Embryonic facial prominence (tissue), 1 donor: Measurements from ENCODE around the gene PMPCA.

Experiments
- DNase-seq: peaks from one replicate; pipeline ENCODE4 v3.0.0-alpha.2; 2016; ENCODE audit errors: extremely low spot score

Gene PMPCA

DNA sequence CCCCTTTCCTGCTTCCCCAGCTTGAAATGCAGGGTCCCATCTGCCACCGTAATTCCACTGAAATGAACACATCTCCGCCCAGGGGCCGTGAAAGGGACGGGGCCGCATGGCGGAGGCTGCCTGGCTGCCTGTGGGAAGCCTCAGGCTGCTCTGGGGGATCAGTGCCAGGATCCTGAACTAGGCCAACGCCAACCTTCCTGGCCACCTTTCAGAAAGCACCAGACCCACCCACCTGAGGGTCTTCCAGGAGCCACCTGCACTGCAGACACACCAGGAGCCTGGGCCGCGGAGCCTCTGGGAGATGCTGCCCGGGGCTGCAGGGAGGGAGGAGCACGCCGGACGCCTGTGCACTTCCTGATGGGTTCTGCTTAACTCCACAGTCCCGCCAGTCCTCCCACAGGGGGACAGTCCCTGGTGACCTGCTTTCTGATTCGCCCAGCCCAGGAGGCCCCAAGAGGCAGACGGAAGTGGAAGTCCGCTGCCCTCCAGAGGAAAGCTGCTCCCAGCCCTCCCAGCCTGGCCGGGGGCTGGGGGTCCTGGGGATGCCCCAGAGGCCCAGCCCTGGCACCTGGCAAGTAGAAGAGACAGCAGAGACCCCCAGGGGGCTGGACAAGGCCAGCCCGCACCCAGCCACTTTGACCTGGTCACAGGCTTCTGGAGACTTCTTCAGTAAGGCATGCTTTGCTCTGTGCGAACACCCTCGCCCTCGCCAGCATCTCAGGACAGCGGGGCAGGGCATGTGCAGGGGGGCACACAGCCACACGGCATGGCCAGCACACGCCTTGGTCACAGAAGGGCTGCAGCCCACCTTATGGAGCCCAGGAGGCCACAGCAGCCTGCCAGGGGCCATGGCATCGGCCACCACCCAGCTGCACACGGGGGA lies 36.9 kb upstream of the PMPCA start, which contains the start of gene CARD9:
Gene CARD9 (minus strand): TSS at position 370 of the 883 bp plus-strand sequence. CDS start 1,591 bp downstream, outside the sequence.
- DNase-seq, result no peak

DNA sequence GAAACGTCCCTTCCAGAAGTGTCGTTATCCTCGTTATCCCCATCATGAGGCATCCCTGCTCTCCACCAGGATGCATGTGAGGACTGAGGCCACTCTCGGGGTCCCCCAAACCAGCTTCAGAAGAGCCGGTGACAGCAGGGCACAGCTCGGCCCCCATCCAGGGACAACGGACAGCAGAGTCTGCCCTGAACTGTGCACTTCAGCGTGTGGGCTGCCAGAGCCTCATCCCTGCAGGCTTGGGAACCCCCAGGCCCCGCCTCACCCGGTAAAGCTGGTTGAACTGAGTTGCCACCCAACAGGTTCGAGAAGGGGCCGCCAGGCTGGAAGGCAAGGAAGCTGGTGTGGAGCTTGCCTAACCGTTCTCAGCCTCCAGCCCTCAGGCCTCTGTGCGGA lies 36.3 kb upstream of the PMPCA start:
- DNase-seq, result no peak

DNA sequence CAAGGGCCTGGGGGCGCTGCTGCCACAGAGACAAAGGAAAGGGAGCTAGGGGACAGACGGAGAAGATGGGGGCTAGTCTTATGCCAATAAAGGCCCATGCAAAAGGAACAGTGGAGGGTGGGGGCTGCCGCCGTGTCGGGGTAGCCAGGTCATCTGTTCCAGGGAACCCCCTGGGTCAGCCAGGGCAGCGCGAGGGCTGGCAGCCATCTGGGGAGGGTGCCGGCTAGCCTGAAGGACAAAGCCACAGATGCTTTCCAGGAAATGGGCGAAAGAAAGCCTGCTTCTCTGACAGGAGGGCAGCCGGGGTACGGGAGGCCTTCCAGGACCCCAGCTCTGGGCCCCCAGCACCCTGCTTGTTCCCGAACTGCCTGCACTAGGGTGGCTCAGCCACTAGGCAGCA lies 35.4 kb upstream of the PMPCA start:
- DNase-seq, result no peak

DNA sequence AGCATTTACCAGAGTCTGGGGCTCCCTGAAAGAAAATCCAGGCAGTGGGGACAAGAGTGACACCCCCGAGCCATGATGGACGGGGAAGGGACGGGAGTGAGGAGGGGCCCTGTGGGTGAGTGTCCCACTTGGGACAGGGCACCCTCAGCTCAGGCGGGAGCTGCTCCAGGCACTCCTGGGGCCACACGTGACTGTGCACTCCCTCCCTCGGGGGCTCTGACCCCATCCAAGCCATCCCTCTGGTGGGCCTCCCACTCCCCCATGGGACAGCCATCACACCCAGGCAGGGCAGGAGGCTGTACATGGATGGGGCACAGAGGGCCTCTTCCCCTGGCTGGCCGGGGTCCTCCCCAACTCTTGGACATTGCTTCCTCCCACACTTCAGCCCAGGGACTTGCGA lies 34.0 kb upstream of the PMPCA start:
- DNase-seq, result no peak

DNA sequence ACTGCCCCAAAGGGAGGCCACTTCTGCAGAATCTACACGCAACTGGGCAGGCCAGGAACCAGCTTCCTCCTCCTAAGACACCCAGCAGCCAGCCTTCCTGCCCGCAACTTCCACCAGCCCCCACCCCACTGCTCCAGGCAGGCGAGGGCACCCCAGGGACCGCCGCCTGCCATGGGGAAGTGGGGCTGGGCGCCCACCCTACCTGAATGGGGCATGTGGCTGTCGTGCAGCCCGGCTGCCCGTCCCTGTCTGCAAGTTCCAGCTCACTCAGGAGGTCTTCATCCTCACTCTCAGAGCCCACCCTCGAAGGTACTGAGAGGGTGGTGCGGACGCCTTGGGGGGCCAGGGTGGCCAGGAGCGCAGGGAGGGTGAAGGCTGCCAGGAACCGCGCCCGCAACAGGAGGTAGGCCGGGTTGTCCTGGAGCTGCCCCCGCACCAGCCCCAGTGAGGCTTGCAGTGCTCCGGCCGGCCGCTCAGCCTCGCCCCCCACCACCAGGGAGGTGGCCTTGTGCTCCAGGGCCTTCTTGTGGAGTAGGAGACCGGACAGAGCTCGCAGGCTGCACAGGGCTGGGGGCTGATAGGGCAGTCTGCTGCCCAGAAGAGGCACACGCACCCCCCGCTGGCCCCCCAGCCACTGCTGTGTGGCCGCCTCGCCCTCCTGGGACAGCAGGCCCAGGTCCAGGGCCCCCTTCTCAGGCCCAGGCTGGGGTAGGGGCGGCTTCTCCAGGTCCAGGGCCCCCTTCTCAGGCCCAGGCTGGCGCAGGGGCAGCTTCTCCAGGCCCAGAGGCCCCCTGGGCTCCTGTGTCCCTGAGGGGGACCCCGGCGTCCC lies 32.9 kb upstream of the PMPCA start:
- no peak for DNase-seq

DNA sequence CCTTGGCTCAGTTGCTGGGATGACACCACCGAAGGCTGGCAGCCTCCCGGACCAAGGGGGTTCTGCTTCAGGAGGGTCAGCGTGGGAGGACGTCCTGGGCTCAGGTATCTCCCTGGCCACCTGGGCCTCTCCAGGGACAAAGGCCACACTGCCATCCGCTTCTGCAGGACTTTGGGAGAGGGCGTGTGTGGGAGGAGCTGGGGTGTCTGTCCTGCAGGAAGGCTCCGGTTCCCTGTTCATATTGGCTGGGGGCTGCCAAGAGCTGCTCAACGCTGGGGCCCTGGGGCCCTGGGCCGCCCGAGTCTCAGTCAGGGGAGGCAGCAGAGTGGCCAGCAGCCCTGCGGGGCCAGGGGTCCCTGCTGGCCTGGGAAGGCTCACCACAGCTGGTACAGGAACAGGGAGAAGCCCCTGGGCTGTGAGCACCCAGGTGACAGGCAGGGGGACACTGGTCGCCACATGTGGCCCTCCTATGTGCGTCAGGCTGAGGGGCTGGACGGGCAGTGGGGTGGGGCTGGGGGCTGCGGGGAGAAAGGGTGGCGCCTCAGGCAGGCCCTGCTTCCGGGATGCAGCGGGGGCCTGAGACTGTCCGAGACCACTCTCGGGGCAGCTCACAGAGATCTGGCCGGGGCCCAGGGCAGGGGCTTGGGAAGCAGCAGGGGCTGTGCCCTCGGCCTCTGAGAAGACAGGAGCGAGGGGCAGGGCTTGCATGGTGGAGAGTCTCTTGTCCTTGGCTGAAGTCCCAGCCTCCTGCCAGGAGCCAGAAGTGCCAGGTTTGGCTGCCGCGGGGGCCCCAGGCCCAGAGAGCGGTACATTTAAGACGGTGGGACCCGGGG lies 32.1 kb upstream of the PMPCA start:
- DNase-seq, result no peak

DNA sequence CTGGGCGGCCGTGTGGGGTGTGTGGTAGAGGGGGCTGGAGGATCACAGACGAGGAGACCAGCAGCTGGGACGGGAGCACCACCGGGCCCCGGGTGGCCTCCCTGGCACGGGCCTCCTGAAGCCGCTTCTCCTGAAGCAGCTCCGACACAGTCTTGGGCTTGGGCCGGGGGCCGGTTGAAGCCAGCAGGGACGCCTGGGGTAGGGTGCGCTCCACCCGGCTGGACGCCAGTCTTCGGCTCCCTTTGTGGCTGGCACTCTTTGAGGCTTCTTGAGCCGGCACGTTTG lies 31.5 kb upstream of the PMPCA start:
- DNase-seq, result no peak

DNA sequence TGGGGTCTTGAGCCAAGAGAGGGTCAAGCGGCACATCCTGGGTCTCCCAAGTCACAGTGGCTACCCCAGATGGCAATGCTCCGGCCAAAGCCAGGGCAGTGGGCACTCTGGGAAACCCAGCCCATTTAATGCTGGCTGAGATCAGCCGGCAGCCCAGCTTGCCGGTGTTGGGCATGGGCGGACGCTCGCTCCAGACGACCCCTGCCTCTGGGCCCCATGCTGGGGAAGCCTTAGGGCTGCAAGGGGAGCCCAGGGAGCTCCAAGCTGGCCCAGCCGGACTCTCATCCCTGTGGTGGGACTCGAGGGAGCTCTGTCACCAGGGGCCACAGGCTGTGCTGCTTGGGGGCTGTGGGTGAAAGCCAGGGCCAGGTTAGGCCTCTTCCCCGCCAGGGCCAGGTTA lies 31.1 kb upstream of the PMPCA start:
- DNase-seq, result no peak

DNA sequence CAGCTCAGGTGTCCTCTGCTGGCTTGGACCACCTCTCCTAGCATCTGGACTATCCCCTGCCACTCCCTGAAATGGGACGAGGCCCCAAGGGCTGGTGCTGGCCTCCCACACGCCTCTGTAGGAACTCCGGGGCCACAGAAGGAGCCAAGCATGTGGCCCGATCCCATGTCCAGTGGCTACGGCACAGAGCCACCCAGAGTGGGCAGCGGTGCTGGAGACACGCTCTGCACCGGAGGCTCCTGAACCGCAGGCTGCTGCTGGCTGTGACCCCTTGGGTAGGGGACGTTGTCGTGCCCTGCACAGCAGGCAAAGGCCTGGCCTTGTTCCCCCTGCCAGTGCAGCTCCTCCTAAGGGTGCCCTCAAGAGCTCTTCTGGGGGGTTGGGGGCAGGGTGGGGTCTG lies 30.6 kb upstream of the PMPCA start:
- no peak for DNase-seq

DNA sequence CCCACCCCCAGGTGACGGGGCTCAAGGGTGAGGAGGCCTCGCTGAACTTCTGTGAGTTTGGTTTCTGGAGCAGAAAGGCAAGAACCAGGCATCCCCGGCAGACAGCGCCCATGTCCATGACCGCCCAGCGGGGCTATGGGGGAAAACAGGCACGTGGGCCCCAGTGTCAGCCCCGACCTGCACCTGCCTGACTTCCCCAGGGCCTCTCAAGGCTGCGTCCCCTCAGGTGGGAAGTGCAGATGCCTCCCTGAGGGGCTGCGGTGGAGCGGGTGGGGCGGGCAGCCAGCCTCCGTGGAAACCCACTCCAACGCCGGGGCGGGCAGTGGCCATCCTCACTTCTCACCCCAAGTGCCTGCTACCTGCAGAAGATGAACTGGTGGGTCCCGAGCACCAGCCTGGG lies 30.1 kb upstream of the PMPCA start:
- DNase-seq, result no peak

DNA sequence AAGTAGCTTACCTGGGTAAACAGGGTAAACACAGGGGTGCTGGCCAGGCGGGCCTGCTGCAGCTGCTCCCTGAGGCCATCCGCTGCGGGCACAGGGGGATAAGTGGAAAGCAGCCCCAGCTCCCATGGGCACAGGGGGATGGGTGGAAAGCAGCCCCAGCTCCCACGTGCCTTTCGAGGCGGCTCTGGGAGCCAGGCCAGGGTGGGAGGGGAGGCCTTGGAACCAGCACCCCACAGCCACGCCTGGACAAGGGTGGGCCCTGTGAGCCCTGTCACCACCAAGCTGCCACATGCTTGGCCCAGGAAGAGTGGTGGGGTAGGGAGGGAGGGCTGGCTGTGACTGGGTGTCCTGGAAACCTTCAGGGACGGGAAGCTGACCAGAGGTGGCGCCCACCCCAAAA lies 29.1 kb upstream of the PMPCA start:
- DNase-seq, result no peak

DNA sequence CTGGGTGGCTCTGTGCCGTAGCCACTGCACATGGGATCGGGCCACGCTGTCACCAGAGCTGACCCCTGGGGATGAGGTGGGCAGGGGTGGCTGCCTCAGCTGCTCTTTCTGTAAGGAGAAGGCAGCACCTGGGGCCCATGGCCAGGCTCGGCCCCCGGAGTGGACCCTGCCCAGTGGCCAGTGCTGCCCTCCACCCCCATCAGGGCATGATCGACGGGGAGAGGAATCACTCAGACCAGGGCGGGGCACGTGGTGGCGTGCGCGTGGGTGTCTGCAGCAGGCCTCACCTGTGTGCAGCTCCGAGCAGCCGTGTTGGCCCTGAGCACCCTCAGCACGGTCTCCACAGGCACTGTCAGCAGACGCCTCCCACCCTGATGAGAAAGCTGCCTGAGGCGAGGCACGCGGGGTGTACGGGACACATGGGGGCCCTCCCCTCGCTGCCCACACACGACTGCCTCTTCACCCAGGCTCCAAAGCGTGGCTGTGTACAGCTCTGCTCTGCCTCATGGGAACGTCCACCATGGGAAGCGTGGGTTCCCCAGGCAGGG lies 28.4 kb upstream of the PMPCA start:
- DNase-seq, result no peak

DNA sequence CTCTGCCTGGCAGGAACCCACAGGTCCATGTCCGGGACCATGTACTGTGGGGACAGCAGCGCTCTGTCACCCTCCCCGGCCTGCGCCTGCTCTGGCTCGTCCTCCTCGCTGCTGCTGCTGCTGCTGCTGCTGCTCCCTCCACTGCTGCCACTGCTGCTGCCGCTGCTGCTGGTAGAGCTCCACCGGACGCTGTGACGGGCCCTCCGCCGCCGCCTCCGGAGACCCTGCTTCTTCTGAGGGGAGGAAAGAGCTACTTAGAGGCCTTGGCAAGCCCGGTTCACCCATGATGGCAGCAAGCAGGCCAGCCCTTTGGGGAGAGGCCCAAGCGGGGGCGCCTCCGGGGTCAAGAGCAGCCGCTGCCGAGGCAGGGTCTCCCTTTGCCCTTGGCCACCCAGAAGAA lies 27.0 kb upstream of the PMPCA start:
- no peak for DNase-seq

DNA sequence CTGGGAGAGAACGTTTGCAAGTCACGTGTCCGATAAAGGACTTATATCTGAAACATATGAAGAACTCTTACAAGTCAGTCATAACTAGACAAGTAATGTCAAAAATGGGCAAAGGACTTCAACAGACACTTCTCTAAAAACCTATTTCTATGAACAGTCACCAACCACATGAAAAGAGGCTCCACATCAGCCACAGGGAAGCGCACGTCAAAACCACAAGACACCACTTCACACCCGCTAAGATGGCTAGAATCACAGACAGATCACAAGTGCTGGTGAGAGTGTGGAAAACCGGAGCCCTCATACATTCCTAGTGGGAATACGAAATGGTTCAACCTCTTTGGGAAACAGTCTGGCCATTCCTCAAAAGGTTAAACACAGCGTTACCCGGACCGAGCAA lies 25.4 kb upstream of the PMPCA start:
- no peak for DNase-seq

DNA sequence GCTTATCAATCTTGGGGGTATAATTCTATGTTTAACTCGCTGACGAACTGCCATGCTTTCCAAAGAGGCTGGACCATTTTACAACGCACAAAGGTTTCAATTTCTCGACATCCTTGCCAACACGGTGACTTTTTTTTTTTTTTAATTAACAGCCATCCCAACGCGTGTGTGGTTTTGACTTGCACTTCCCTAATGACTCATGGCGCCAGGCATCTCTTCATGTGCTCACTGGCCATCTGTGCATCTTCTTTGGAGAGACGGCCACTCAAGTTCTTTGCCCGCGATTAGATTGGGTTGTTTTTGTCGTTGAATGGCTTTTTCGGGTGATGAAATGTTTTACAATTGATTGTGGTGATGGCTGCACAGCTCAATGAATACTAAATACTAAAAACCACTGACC lies 24.4 kb upstream of the PMPCA start:
- no peak for DNase-seq

DNA sequence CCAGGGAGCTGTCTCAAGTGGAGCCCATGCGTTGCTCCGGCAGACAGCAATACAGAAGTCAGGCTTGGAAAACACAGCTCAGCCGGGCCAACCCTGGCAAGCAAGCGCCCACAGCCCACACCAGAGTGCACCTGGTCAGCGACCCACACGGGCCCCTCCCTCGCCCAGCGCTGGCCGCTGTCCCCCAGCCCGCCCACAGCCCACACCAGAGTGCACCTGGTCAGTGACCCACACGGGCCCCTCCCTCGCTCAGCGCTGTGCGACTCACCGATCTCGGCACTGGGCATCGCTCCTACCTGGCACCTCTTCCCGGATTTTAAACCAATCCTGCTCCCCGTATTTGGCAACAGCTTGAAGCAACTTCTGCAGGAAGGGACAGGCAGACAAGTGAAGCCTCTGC lies 23.2 kb upstream of the PMPCA start:
- DNase-seq, result no peak

DNA sequence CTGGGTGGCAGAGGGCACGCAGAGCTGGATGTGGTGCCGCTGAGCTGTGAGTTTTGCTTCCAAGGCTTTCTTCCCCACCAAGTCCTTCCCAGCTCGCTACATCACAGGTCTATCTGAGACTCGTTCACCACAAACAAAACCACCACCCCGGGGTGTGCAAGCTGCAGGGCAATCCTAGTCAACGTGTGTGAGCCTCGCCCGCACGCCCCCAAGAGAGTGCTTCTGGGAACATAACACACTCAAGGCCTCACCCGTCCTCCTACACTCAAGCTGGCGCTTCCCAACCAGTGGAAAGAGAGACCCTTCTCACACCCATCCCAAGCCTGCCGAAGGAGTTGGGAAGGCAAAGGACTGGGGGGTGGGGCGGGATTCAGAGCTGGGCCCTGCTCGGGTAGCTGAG lies 21.1 kb upstream of the PMPCA start:
- DNase-seq, result no peak

DNA sequence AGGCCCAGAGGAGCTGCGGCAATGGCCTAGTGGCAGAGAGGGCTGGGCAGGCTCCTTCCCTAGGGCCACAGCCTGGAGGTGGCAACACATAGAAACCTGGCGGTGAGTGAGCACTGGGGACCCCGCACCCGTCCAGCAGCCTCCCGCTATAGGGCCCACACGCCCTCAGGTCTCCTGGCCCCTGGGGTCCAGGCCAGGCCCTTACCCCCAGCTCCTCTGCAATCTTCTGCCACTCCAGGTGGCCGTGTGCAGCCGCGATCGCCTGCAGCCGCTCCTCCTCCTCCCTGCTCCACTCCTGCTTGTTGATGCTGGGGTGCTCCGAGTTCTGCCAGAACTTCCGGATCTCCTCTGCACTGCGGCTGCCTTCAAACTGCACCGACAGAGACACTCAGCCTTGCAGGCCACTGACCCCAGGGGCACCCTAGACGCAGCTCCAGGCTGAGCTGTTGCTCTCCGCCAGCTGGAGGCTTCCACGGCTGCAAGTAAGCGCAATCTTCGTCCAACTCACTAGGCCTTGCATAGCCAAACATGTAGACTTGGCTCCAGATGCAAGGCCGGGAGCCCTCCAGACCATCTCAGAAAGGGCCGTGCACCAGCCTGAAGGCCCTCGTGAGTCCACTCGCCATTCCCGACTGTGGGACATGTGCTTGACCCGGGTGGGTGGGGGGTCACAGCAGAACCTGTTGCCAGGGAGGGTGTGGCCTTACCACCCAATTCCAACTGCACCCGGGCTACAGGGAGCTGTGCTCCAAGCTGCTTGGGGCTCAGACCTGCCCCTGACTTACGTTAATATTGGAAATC lies 18.5 kb upstream of the PMPCA start:
- DNase-seq, result no peak

DNA sequence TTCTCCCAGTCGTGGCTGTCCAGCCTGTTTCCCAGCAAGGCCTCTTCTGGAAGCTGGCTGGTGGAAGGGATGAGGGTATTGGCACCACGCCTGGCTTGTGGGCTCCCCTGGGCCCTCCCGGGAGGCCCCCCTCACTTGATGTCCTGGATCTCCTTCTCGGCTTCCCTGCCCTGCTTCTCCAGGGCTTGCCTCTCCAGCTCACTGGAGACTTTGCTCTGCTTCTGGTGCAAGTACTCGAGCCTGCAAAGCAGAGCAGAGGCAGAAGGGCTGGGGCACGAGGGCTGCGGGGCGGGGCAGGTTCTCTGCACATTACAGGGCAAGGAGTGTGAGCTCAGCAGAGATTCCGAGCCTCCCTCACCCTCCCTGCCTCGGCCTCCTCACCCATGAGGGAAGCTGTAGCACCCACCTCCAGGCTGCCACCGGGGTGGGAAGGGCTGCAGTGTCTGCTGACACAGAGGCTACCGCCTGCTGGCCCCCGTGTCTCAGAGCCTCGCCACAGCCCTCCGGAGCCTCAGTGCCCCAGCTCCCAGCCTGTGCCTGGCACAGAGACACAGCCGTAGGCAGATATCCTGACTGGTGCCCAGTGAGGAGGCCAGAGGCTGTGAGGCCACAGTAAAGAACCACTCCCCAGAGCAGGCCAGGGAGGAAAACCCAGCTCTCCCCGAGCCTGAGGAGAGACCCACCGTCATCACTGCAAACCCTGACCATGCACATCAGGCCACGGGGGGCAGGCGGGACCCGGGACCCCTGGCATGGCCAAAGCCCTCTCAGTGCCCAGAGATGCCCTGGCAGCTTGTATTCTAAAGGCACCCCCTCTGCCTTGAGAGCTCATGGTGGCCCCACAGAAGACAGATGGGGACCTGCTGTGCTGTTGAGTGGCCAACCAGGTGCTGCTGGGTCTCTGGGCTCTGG lies 17.7 kb upstream of the PMPCA start:
- DNase-seq, result no peak

DNA sequence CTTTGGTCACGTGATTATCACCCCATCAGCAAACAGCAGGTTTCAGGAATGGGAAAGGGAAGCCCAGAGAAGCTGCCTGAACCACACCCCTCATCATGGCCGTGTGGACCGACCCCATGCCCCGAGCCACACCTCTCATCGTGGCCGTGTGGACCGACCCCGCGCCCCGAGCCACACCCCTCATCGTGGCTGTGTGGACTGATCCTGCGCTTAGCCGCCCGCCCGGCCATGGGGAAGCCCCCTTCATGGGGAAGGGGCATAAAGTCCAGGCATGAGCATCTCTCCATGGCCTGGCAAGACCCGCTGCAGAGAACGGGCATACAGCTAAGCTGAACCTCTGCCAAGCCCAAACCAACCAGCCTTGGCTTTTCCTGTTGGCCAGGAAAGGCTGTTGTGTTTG lies 16.9 kb upstream of the PMPCA start:
- DNase-seq, result no peak
